T47D (cell line): ENCODE data around the gene ZNF385C.
A peak's percentile ranks its signal among the peaks of the same experiment; 100 is the strongest.

Source experiments
- DNase-seq, 2 experiments: peaks; one replicate each; pipeline versions ENCODE4 v3.0.0 to v3.0.0-alpha.2; 2011 to 2012; ENCODE audit warnings: low read depth in 1 of 2, low spot score in 1 of 2
- JUND ChIP-seq: IDR thresholded peaks from 2 replicates; pipeline ENCODE4 v1.6.1; 2012; ENCODE audit warnings: low read depth
- in situ Hi-C: cut with HindIII; loops from 2 replicates; pipeline ENCODE4 v1.10.0; 2016; ENCODE audit warnings: low sequenced_read_pairs, low pct_unique_long_range_greater_than_20kb

The ZNF385C gene

GRCh38 chr17:41982026-41982760, 116.1 kb downstream of the ZNF385C start:
- no peak for DNase-seq
- in situ Hi-C loops = no loop called here
- TF ChIP-seq JUND = no peak

DNA sequence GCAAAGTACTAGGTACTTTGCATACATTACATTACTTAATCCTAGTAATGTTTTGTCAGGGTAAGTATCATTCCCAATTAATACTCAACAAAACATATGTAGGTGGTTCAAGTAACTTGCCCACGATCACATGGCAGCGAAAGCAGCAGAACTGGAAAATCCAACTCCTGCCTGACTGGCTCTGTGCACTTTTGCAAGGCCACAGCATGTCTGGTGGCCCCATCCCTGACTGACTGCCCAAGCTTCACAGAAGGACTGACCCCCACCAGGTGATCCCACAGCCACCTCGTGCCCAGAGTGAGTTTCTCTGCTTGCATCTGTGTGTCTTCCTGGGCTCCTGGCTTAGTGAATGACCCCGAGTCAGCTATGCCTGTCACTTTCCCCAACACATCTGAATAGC, 120.3 kb downstream of the ZNF385C start:
- DNase-seq = peak; percentile 61 to 90
- in situ Hi-C loops = no loop called here
- TF ChIP-seq JUND = no peak

DNA sequence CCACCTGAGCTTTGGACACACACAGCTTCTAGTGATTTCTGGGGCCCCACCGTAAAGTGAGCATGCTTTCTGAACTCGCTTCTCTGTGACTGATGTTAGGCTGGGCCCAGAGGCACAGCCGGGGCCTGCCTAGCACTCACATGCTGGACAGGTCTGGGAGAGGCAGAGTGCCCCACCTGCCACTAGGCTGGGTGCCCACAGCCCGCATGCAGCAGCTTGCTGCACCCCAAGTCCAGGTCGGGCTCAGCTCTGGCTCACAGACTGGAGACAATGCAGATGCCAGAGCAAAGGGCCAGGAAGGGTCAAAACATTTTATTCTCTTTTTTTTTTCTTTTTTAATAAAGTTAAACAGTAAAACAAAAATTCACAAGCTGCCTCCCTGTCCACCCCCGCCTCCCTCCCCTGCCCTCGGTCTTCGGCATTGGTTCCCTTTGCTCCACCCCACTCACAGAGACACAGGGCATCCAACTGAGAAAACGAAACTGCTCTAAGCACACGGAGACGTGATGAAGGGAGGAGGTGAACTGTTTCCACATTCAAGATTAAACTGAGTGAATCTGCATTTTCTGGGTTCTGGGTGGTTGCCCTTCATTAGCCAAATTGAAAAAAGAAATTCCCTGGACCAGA, 122.0 kb downstream of the ZNF385C start:
- in situ Hi-C loops = no loop called here
- TF ChIP-seq JUND = no peak
- no peak for DNase-seq
